ENCODE results near the gene EML4. TPM values are rescaled to one million over a fixed set of nuclear protein-coding genes. Genes with fewer than 3 reads are reported as not detected.

Gene EML4
- total RNA-seq, 1 donor from 2014 or later, result 95.8 TPM

DNA sequence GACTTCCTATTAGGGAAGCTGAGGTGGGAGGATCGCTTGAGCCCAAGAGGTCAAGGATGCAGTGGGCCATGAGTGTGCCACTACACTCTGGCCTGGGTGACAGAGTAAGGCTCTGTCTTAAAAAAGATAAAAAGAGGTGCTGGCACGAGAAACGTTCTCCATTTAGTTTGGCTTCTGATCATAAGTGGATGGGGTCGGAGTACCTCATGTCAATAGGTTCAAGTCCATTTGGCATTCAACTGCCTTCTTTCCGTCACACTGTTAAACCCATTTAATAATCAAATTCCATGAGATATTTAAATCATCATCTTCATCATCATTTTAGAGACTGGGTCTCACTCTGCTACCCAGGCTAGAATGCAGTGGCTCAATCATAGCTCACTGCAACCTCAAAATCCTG, 182.7 kb downstream of the EML4 start:
- no peaks in the 10 kb centered on the region for H3K27me3 Mint-ChIP-seq
- H3K36me3 Mint-ChIP-seq (ENCODE audit: low read depth), result peaks cover 64% of the 10 kb centered on the region
- ChIA-PET CTCF (no interaction called here), POLR2A (no interaction called here)
- H3K9me3 Mint-ChIP-seq, result no peaks in the 10 kb centered on the region
- H3K27ac Mint-ChIP-seq, result no peak overlapping the region
- H3K4me3 Mint-ChIP-seq, result no peak overlapping the region
- TF ChIP-seq, protein P1, sequence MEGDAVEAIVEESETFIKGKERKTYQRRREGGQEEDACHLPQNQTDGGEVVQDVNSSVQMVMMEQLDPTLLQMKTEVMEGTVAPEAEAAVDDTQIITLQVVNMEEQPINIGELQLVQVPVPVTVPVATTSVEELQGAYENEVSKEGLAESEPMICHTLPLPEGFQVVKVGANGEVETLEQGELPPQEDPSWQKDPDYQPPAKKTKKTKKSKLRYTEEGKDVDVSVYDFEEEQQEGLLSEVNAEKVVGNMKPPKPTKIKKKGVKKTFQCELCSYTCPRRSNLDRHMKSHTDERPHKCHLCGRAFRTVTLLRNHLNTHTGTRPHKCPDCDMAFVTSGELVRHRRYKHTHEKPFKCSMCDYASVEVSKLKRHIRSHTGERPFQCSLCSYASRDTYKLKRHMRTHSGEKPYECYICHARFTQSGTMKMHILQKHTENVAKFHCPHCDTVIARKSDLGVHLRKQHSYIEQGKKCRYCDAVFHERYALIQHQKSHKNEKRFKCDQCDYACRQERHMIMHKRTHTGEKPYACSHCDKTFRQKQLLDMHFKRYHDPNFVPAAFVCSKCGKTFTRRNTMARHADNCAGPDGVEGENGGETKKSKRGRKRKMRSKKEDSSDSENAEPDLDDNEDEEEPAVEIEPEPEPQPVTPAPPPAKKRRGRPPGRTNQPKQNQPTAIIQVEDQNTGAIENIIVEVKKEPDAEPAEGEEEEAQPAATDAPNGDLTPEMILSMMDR (IDR thresholded peaks at IDR 0.05), result no peak
- intact Hi-C loops (cut with micrococcal nuclease), result no loop called here
- no peak for ATAC-seq (ENCODE audit: low read depth)
- H3K4me1 Mint-ChIP-seq, result peaks cover 15% of the 10 kb centered on the region
- no peak for DNase-seq

DNA sequence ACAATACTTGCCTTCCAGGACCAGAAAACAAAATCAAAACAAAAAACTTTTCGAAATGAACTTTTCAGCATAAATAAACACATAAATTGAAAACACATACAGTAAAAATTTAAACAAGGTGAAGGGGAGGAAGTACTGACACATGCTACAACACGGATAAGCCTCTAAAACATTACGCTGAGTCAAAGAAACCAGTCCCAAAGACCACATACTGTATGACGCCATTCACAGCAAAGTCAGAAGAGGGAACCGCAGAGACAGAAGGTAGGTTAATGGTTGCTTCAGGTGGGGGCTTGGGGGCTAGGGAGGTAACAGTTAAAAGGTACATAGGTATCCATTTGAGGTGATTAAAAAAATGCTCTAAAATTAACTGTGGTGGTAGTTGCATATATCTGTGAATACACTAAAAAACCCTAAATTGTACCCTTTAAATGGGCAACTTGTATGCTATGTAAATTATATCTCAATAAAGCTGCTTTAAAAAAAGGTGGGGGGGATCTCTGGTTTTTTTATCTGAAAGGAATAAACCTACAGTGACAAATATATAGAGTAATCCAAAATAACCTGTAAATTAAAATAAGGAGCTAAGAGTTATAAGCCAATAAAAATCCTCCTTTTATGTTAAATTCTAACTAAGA, 184.8 kb downstream of the EML4 start:
- Mint-ChIP-seq H3K27me3 (no peaks in the 10 kb centered on the region), H3K36me3 (ENCODE audit: low read depth) (peaks cover 51% of the 10 kb centered on the region), H3K4me1 (peaks cover 33% of the 10 kb centered on the region), H3K9me3 (no peaks in the 10 kb centered on the region), H3K4me3 (no peak overlapping the region), H3K27ac (no peak overlapping the region)
- no peak for ATAC-seq (ENCODE audit: low read depth)
- ChIA-PET CTCF (no interaction called here), POLR2A (no interaction called here)
- intact Hi-C loops (cut with micrococcal nuclease), result no loop called here
- no peak for DNase-seq
- TF ChIP-seq, protein P1 (IDR thresholded peaks at IDR 0.05), result no peak

DNA sequence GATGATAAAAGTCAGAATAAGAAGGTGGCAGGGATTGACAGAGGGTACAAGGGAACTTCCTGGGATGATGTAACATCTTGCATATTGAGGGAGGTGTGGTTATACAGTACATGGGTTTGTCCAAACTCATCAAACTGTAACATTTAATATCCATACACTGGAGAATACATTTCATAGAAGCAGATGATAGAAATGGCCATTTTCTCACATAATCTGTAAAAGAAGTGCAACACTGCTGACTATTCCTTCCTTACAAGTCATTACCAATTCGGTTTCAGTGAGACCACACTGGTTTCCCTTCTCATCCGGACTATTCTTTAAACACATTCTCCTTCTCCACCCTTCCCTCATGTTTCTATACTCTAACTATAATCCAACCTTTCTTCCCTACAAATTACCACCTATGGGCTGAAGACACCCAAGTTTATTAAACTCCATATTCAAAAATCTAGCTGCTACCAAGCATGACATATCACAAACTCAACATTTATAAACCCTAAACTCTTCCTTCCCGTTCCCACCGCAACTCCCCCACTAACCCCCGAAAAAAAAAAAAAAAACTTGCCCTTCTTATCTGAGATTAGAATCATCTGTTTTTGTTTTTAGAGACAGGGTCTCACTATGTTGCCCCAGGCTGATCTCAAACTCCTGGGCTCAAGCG, 190.3 kb downstream of the EML4 start:
- H3K36me3 Mint-ChIP-seq (ENCODE audit: low read depth), result peaks cover 16% of the 10 kb centered on the region
- H3K4me3 Mint-ChIP-seq, result peak overlapping the region; percentile 94
- CTCF ChIA-PET, result interaction anchor here (0.7 kb wide), 1 partner anchor 54 kb away, joined by 4 read pairs; no protein-coding TSS in a partner anchor
- H3K27ac Mint-ChIP-seq, result peak overlapping the region; percentile 99
- DNase-seq (no peak), ATAC-seq (ENCODE audit: low read depth) (no peak)
- intact Hi-C loops (cut with micrococcal nuclease), result no loop called here
- H3K9me3 Mint-ChIP-seq, result no peaks in the 10 kb centered on the region
- peaks cover 51% of the 10 kb centered on the region for H3K4me1 Mint-ChIP-seq
- H3K27me3 Mint-ChIP-seq, result peaks cover 4% of the 10 kb centered on the region
- POLR2A ChIA-PET, result interaction anchor here (0.6 to 1.6 kb wide), 3 partner anchors 257 to 1192 kb away, joined by 3 to 5 read pairs (median 3); no protein-coding TSS in a partner anchor
- TF ChIP-seq, protein P1 (IDR thresholded peaks at IDR 0.05), result no peak

DNA sequence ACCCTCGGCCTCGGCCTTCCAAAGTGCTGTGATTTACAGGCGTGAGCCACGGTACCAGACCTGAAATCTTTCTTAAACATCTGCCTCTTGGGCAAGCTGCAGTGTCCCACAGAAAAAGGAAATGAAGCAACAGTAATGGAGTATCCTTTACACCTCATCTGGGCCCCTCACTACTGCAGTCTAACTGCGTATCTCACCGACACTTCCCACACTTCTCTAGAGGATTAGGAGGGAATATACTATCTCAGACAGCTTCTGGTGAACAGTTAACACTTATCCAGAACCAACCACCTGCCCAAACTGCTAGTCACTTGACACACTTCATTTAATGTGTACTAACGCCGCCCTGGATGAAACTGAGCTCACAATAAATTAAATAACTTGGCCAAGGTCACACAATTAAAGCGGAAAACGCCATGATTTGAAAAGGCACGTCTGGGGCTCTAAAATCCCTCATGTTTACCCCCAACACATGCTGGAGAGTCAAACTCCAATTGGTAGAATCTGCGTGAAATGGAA, 190.9 kb downstream of the EML4 start:
- Mint-ChIP-seq H3K9me3 (no peaks in the 10 kb centered on the region), H3K27me3 (peaks cover 4% of the 10 kb centered on the region), H3K27ac (peak overlapping the region; percentile 99), H3K4me1 (peaks cover 46% of the 10 kb centered on the region), H3K36me3 (ENCODE audit: low read depth) (peaks cover 16% of the 10 kb centered on the region), H3K4me3 (peak overlapping the region; percentile 94)
- no peak for ATAC-seq (ENCODE audit: low read depth)
- intact Hi-C loops (cut with micrococcal nuclease), result loop anchor here (2.0 to 5.0 kb wide), 6 partner anchors 63 to 1237 kb away; partner anchors contain the start of genes MTA3 and THADA
- DNase-seq, result no peak
- ChIA-PET POLR2A (interaction anchor here (0.6 to 1.6 kb wide), 3 partner anchors 258 to 1192 kb away, joined by 3 to 5 read pairs (median 3); no protein-coding TSS in a partner anchor), CTCF (no interaction called here)
- TF ChIP-seq, protein P1 (IDR thresholded peaks at IDR 0.05), result no peak

DNA sequence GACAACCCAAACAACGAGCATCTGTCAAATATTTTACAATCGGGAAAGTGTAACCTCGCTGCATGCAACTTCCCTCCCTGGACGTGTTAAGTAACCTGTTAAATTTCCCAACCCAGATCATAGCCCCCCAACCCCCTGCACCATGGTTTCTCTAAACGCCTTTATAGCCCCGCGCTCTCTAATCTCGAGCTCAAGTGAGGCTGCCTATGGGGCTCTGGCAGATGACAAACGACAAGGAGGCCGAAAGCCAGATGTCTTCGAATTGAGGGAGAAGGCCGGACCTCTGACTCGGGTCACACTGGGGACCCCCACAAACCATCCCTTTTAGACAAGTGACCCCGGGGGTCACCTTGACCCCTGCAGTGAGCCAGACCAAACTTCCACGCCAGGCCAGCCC, 191.3 kb downstream of the EML4 start:
- no peak for DNase-seq
- ChIA-PET CTCF (no interaction called here), POLR2A (interaction anchor here (1.2 to 1.6 kb wide), 2 partner anchors 258 to 450 kb away, joined by 3 to 5 read pairs; no protein-coding TSS in a partner anchor)
- Mint-ChIP-seq H3K4me1 (peaks cover 44% of the 10 kb centered on the region), H3K27me3 (peaks cover 4% of the 10 kb centered on the region), H3K4me3 (peak overlapping the region; percentile 94), H3K27ac (peak overlapping the region; percentile 99), H3K36me3 (ENCODE audit: low read depth) (peaks cover 16% of the 10 kb centered on the region), H3K9me3 (no peaks in the 10 kb centered on the region)
- intact Hi-C loops (cut with micrococcal nuclease), result loop anchor here (2.0 to 5.0 kb wide), 6 partner anchors 64 to 1236 kb away; partner anchors contain the start of genes MTA3 and THADA
- TF ChIP-seq, protein P1 (IDR thresholded peaks at IDR 0.05), result no peak
- ATAC-seq (ENCODE audit: low read depth), result no peak

Data from activated B cell treated with CpG ODN at 0.5 μM for 24 hours (primary cell).